ENCODE results near the gene NDUFS8.

Gene NDUFS8

GRCh38 chr11:68052137-68052873 is 21.8 kb downstream of the NDUFS8 start:
- no peak for DNase-seq

DNA sequence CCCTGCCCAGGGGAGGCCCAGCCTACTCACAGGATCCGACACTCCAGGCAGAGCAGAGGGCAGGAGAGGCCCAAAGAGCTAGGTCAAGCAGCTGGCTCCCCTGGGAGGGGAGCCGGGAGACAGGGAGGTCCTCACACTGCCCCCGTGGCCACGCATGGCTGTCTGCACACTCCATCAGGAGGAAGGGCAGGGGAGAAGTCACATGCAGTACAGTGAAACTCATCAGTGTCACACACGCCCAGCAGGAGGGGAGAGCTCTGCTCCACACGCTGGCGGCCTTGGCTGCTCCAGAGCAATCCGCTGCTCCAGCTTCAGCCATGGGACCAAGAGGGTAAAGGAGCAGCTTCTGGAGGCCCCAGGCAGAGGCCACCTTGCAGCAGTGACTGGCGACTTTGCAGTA is 22.6 kb downstream of the NDUFS8 start:
- DNase-seq: no peak

DNA sequence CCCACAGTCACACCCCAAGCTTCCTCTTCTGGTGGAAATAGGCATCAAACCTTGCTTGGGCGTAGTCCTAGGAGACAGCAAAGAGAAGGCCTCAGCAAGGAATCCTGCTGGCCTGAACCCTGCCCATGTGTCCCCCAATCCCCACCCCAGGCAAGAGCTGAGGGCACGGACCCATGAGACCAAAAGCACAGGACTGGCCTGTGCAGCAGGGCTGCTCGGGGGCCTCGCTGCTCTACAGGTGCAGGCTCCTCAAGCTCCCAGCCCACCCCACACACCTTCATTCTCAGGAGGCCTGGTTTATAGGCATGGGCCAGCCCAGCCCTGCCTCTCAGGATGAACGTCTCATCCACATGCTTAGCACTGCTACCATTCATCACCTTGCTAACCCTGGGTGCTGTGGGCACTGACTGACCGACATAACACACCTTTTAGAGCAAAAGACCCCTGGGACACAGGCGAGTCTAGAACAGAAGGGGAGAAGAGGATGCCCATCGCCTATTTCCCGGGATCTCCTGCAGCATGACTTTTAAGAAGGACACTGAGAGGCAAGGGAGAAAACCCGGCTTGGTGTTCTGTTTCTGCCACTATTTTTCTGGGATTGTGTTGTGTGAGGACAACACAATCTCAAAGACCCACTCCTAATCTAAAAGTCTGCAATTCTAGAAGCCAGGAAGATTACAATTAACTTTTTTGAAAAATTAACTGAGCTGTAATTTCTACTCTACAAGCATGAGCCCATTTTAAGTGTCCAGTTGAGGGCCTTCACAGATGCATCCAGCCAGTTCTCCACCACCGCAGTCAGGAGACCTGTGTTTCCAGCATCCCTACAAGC is 23.7 kb downstream of the NDUFS8 start:
- no peak for DNase-seq

GRCh38 chr11:68056317-68057285 is 26.1 kb downstream of the NDUFS8 start:
- DNase-seq: no peak

- DNase-seq: no peak
These were observed 27.3 kb downstream of the NDUFS8 start for GRCh38 chr11:68057807-68058206.

DNA sequence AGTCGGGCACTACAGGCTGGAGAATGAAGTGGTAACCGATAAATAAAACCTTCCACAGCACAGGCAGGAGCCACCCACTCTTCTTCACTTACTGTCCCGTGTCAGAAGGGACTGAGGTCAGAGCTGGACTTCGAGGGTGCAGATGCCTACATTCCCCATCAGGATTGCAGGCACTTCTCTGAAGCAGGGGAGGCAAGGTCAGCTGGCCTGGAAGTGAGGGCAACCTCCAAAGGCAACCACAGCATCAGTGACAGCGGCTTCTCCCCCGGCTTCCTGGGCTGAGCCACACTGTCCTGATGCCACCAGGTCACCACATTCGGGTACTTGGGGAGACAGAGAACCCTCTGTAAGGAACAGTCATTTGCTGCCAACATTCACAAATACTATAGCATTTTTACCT is 31.0 kb downstream of the NDUFS8 start:
- DNase-seq: no peak

DNA sequence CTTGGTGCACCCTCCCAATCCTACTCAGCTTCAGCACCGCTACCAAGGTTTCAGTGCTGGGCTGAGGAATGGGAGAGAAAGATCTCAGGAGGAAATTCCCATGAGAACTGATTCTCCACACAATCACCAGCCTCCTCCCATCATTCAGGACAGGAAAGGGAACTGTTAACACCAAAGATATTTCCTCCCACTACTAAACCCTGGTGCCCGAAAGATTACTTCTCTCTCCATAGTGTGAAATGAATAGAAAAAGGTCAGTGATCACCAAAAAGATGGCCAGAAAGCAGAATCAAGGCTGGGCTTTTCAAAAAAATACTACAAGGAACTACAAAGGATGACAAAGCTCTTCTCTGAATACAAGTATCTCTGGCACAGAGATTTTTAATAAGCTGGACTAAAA is 34.4 kb downstream of the NDUFS8 start:
- DNase-seq: no peak

DNA sequence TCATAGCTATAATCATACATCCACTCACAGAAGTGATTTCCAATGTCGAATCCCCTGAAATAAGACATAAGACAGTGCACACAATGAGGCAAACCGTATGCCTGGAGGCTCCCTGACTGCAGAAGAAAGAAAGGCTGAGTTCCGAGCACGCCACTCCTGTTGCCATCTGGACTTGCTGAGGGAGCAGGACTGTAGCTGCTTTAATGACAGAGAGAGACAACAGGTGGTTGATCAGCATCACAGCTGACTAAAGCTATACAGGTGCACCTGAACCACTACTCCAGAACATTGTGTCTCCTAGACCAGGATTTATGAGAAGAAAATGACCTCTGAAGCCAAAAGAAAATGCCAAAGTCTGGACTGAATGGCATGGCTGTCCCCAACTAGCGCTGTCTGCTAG is 35.4 kb downstream of the NDUFS8 start:
- DNase-seq: no peak

DNA sequence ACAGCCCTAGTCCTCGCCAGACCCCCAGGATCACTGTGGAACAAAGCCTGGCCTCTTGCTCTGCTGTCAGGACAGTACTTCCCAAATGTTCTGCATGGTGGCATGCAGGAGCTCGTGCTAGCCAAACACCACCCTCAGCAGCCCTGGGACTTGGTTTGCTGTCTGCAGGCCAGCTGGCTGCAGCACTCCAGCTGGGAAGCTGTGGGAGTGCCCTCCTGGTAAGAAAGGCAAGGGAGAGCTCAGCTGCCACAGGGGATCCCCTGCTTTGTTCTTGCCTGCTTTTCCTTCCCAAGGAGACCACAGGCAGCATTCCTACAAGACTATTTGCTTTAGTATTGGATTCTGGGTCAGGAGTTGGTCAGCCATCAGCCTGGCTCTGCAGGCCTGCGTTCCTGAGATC is 36.3 kb downstream of the NDUFS8 start:
- DNase-seq: no peak

DNA sequence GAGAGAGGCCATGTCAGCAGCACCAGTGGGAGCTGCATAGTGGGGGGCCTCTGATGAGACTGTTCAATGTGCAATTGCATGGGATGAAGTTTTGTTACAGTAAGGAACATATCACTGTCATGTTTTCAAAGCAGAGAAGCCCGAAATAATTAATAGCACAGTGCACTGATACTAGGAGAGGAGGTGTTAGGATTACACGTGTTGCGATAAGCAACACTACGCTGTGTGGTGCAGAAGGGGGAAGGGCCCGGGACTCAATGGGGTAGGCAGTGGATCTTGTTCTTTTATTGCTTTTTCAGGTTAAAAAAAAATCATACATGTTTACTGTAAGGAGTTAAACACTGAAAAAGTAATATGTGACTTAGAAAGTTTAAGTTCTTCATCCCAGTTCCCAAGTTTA is 37.5 kb downstream of the NDUFS8 start:
- DNase-seq: no peak

- DNase-seq: no peak
These were observed 41.0 kb downstream of the NDUFS8 start for GRCh38 chr11:68071281-68072048.

DNA sequence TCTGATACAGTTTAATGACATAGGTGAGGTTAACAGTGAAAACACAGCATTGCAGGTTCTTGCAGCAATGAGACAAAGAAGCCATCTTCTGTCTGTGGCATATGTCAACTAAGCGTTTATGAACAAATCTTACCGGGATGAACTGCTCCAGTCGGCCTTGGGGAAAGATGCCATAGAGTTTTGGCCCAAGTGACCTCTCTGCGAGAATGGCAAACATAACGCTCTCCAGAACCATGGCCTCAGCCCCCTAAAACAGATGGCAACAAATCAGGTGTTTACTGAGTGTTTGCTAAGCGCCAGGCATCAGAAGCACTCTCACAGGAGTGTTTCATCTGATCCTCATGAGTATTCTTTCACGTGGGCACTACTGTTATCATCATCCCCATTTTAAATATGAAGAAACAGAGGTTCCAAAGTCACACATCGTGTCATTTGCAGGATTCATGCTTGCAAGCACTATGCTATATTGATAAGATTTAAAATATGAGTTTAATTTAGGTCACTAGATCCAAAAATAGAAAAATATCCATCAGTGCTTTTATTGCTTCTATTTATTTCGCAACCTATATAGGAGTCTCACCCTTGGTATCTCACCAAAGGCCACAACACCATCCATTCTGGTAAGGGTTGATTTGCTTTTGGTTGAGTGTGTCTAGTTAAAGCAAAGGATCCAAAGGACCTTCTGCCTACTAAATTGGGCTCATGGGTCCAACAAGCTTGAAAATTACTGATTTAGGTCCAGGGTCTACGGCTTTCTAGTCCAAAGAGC is 44.3 kb downstream of the NDUFS8 start:
- peak; percentile 21 for DNase-seq

GRCh38 chr11:68076371-68077042 is 46.0 kb downstream of the NDUFS8 start:
- no peak for DNase-seq

DNA sequence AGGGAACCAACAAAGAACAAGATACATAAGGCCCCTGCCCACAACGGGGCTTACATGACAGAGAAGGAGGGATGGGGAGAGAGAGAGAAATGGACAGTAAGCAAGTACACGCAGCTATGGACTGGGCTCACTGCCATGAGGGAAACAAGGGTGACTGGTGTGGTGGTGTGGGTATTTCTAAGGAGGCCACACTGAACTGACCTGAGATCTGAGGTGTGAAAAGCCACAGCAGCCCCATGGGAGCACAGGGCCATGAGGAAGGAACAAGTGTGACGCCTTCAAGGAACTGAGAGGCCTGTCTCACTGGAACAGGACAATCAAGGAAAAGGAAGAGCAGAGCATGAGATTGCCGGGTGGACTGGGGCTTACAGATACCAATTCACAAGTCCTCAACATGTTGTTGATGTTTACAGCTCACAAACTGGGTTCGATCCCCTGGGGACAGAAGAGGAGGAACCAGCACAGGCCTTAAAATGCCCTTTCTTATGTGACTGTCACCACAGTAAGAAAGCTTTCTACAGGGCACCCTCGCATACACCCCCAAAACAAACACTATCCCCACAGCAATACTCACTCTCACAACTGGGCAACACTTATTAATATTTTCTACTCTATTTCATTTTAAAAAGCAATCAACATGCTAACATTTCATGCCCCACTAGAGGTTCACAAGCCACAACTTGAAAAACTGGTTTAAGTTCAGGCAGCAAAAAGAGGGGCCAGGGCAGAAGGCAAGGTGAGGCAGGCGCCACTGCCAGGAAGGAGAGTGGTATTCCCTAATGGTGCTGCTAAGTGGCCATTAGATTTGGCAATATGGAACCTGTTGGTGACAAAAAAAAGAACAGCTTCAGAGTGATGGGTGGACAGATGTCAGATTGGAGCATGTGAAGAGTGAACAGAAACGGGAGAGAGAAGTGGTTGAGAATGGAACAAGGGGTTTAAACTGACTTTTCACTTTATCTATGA is 47.4 kb downstream of the NDUFS8 start:
- peak; percentile 42 for DNase-seq

DNA sequence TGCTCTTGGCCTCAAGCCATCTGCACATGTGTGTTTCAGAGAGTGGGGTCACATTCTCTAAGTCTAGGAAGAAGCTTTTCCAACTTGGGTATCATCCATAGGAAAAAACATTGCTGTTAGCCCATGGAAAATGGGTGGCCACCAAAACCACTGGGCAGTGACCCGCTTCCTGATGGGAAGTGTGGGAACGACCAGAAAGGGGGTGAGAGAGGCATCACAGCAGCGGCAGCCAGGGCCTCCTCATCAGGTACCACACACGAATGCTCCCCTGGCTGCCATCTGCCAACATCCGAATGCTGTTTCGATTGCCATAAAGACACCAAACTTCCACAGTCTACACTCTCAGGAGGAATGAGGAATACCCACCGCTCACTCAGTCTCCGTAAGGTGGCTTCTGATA is 50.4 kb downstream of the NDUFS8 start:
- DNase-seq: no peak

- no peak for DNase-seq
These were observed 51.2 kb downstream of the NDUFS8 start for GRCh38 chr11:68081691-68082090.

DNA sequence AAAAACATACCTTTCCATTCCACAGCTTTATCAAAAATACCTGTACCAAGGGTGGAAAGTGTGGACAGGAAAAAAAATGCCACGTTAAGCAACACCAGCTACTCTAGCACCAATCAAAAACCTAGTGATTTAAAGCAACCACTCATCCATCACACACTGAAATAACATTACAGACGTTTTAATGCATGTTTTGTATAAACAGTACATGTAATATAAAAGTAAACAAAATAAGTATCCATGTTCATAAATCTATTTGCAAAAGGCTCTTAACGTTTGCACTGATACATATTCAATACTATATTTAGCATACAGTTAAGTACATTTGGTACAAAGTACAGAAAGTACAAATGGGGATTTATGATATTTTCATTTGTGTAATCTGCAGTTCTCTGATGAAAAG is 52.0 kb downstream of the NDUFS8 start:
- no peak for DNase-seq

DNA sequence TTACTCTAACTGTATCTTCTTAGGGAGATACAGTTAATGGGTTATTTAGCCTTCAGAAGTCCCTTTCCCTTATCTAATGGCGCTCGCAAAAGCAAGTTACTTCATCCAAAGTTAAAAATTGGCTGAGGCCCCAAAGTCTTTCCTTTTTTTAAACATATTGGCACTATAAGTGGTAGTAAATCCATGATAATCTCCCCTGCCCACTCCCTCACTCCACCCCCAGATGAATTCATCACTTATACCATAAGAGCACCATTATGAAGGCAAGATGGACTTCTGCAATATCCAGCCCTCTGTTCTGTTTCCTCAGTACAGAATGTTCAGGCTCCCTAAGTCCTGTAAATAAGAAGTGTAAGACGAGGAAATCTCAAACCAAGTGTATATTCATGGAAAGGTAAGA is 53.0 kb downstream of the NDUFS8 start:
- DNase-seq: no peak

All from NCI-H510A treated with DMSO at 0.1 percent for 48 hours (cell line).